Endothelial cell of umbilical vein (primary cell): ENCODE data around the gene MRGPRE. TPM values are rescaled to one million over a fixed set of nuclear protein-coding genes. Genes with fewer than 3 reads are reported as not detected.
"Not testable (repeated sequence)": the region's sequence is repeated elsewhere in the genome, so short reads cannot be mapped to it uniquely, and the experiment has no call there.

Experiments
- BruUV-seq: library from RNA; stranded (reverse); fragments of 400-500 nt; replicated peaks from 2 replicates; lab custom pipeline; 2021; lab: Mats Ljungman, UMichigan
- CTCF ChIA-PET: fragments of 300-600, 350-600 bp; sonication (Branson Sonifier 250); formaldehyde crosslinking; loops from one replicate; lab custom pipeline; 2021; ENCODE audit warnings: antibody characterized with exemption, inconsistent platforms; lab: Charles Lee
- POLR2A ChIA-PET: fragments of 300-600, 350-600 bp; sonication (Branson Sonifier 250); formaldehyde crosslinking; loops from one replicate; lab custom pipeline; 2021; ENCODE audit warnings: antibody characterized with exemption, inconsistent platforms; lab: Charles Lee
- DNase-seq: peaks from one replicate; pipeline ENCODE4 v3.0.0-alpha.2; 2011; ENCODE audit warnings: low read depth, low spot score
- FAIRE-seq: peaks from 2 replicates; lab custom pipeline; 2011; peaks lifted over from hg19 to GRCh38; lab: Jason Lieb, UNC
- H2AFZ ChIP-seq: 2 replicates; pipeline ENCODE4 v1.6.0; 2012; ENCODE audit warnings: low read depth, low read length, control low read depth, inconsistent platforms
- H3K27ac ChIP-seq: 2 replicates; pipeline ENCODE4 v1.5.1; 2011; ENCODE audit warnings: low read depth, mild to moderate bottlenecking, control low read depth, low read length, moderate library complexity; ENCODE audit not compliant: insufficient read depth
- H3K27me3 ChIP-seq, 2 experiments: 2 replicates each; pipeline versions ENCODE4 v1.6.0 to v1.6.1; 2011; ENCODE audit warnings: low read length in 2 of 2, mixed read lengths in 1 of 2; ENCODE audit not compliant: control insufficient read depth in 2 of 2, insufficient read depth in 2 of 2
- H3K36me3 ChIP-seq, 2 experiments: 2 replicates in 1 of 2; 3 replicates in 1 of 2; pipeline ENCODE4 v1.5.1; 2011; ENCODE audit warnings: low read length in 2 of 2, mild to moderate bottlenecking in 1 of 2, moderate library complexity in 1 of 2; ENCODE audit not compliant: control insufficient read depth in 2 of 2, insufficient read depth in 2 of 2; ENCODE audit errors: extremely low read depth in 1 of 2
- H3K4me1 ChIP-seq: 3 replicates; pipeline ENCODE4 v1.5.1; 2011; ENCODE audit warnings: mild to moderate bottlenecking, low read length; ENCODE audit not compliant: control insufficient read depth, insufficient read depth; ENCODE audit errors: extremely low read depth
- H3K4me2 ChIP-seq: 2 replicates; pipeline ENCODE4 v1.6.1; 2011; ENCODE audit warnings: low read length, control low read depth, mixed read lengths; ENCODE audit not compliant: insufficient read depth
- H3K4me3 ChIP-seq, 3 experiments: fragments of 200-600 bp in 1 of 3; sonication (generic), shearing (Covaris generic) in 1 of 3; replicated peaks in 1 of 3; 2 replicates each; pipeline ENCODE4 v1.5.1; 2011 to 2016; ENCODE audit warnings: control low read depth in 3 of 3, low read length in 3 of 3, mild to moderate bottlenecking in 2 of 3, inconsistent platforms in 1 of 3, low read depth in 1 of 3, moderate library complexity in 1 of 3; ENCODE audit not compliant: insufficient read depth in 1 of 3
- H3K79me2 ChIP-seq: 2 replicates; pipeline ENCODE4 v1.6.0; 2012; ENCODE audit warnings: low read length, inconsistent platforms; ENCODE audit not compliant: control insufficient read depth, insufficient read depth
- H3K9ac ChIP-seq: replicated peaks from 2 replicates; pipeline ENCODE3; 2011; ENCODE audit warnings: low read length, control low read depth; ENCODE audit not compliant: insufficient read depth; ENCODE audit errors: extremely low read depth
- H3K9me1 ChIP-seq: replicated peaks from 3 replicates; pipeline ENCODE4 v1.6.0; 2011; ENCODE audit warnings: mild to moderate bottlenecking, low read length; ENCODE audit not compliant: control insufficient read depth, insufficient read depth; ENCODE audit errors: extremely low read depth
- H3K9me3 ChIP-seq: replicated peaks from 2 replicates; pipeline ENCODE4 v1.5.1; 2012; ENCODE audit warnings: low read length, inconsistent platforms; ENCODE audit not compliant: control insufficient read depth, insufficient read depth
- H4K20me1 ChIP-seq: replicated peaks from 2 replicates; pipeline ENCODE3; 2011; ENCODE audit warnings: mild to moderate bottlenecking, low read length; ENCODE audit not compliant: control insufficient read depth, insufficient read depth; ENCODE audit errors: extremely low read depth
- dilution Hi-C: fragments of 300-500 bp; cut with MboI; formaldehyde crosslinking; loops from one replicate; pipeline ENCODE4 v1.15.0; 2019; ENCODE audit warnings: low sequenced_read_pairs; ENCODE audit not compliant: extremely low pct_ligation_motif_present
- intact Hi-C: fragments of 100-400 bp; cut with micrococcal nuclease; formaldehyde crosslinking; loops from one replicate; pipeline ENCODE4 v1.10.0; 2022
- polyA plus RNA-seq, 4 experiments: library from polyadenylated mRNA; depleted of rRNA in 3 of 4; stranded (reverse) in 3 of 4; unstranded in 1 of 4; fragments of >200 nt; gene quantifications; 2 replicates each; pipeline versions ENCODE4 v1.2.1 to v1.2.3, GENCODE V29; 2011 to 2012; ENCODE audit warnings: missing spikeins in 1 of 4
- total RNA-seq: library from RNA; stranded (reverse); gene quantifications from 2 replicates; pipeline ENCODE4 v1.2.3, GENCODE V29; 2021

Gene MRGPRE
- total and polyA plus RNA-seq, 2 donors (not counting 3 experiments of a cell fraction or from before 2014, with no cell fraction given): not detected

GRCh38 chr11:3280662-3281061, 48.4 kb upstream of the MRGPRE start:
- H3K9me1 ChIP-seq, H3K27me3 ChIP-seq, FAIRE-seq, H3K79me2 ChIP-seq, H3K4me2 ChIP-seq, H3K4me1 ChIP-seq, DNase-seq, intact Hi-C loops, H2AFZ ChIP-seq, POLR2A ChIA-PET, BruUV-seq, H3K4me3 ChIP-seq, H3K36me3 ChIP-seq, H3K9ac ChIP-seq, CTCF ChIA-PET, H3K9me3 ChIP-seq, H4K20me1 ChIP-seq, dilution Hi-C loops, H3K27ac ChIP-seq: not testable (repeated sequence)

- H3K4me1 ChIP-seq, POLR2A ChIA-PET, CTCF ChIA-PET, intact Hi-C loops, BruUV-seq, H3K4me2 ChIP-seq, DNase-seq, H3K9me1 ChIP-seq, H3K27me3 ChIP-seq, H4K20me1 ChIP-seq, H3K9ac ChIP-seq, H3K36me3 ChIP-seq, H3K9me3 ChIP-seq, H3K4me3 ChIP-seq, H3K79me2 ChIP-seq, dilution Hi-C loops, H3K27ac ChIP-seq, H2AFZ ChIP-seq: not testable (repeated sequence)
- peak; percentile 84 for FAIRE-seq
These were observed 46.7 kb upstream of the MRGPRE start for GRCh38 chr11:3278922-3279321.

- H3K4me1 ChIP-seq, CTCF ChIA-PET, H3K27ac ChIP-seq, H4K20me1 ChIP-seq, dilution Hi-C loops, H2AFZ ChIP-seq, H3K79me2 ChIP-seq, BruUV-seq, FAIRE-seq, H3K4me3 ChIP-seq, H3K27me3 ChIP-seq, H3K4me2 ChIP-seq, intact Hi-C loops, H3K9me3 ChIP-seq, POLR2A ChIA-PET, H3K9ac ChIP-seq, H3K9me1 ChIP-seq, H3K36me3 ChIP-seq, DNase-seq: not testable (repeated sequence)
These were observed 41.4 kb upstream of the MRGPRE start for GRCh38 chr11:3273629-3274028.

GRCh38 chr11:3262548-3262947, 30.3 kb upstream of the MRGPRE start:
- H3K9me3 ChIP-seq, CTCF ChIA-PET, H3K9ac ChIP-seq, H2AFZ ChIP-seq, DNase-seq, H3K36me3 ChIP-seq, dilution Hi-C loops, H3K27ac ChIP-seq, H3K4me3 ChIP-seq, H3K4me1 ChIP-seq, BruUV-seq, H4K20me1 ChIP-seq, H3K9me1 ChIP-seq, H3K4me2 ChIP-seq, intact Hi-C loops, POLR2A ChIA-PET, H3K27me3 ChIP-seq, H3K79me2 ChIP-seq: not testable (repeated sequence)
- peak; percentile 56 for FAIRE-seq
